GM19238 (cell line): Measurements from ENCODE around the gene SNHG17.
"Not testable (repeated sequence)": the region's sequence is repeated elsewhere in the genome, so short reads cannot be mapped to it uniquely, and the experiment has no call there.

ENCODE experiments used
- DNase-seq: peaks from one replicate; pipeline ENCODE4 v3.0.0; 2011; ENCODE audit warnings: low spot score; ENCODE audit not compliant: insufficient read length

Gene SNHG17

DNA sequence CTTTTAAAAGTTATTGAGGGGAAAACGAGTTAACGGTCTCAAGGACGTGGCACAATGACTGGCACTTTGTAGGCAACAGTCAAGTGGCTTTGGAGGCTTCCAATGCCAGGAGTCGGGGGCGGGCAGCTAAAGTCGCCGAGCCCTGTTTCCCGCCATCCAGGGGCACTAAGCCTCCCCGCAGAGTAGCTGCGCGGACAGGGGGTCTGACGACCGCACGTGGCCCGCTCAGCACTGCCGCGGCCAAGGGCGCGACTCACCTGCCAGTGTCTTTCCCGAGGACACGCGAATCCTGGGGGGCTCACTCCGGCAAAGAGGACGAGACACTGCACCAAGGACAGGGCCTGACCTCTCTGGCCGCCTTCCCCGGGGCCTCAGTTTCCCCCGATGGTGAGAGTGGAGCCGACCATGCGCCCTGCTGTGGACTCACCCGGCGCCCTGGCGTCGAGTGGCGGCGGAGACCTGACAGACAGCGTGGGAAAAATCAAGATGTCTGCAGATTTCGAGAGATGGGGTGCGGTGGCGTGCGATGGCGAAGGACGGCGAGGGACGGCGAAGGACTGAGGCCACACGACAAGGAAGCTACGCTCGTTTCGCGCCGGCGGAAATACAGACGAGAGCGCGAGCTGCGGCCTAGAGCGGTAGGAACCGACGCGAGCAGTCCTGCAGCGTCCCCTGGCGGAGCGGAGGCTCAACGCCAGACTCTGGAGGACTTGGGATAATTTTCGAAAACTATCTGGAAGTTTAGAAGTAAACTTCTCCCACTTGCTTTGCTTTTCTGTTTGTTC is at the start of gene SNHG17:
SNHG17 (minus strand) TSS at position 559 of the 785 bp plus-strand sequence.
- DNase-seq, result peak; percentile 75

- DNase-seq, result no peak
These were observed 44.5 kb upstream of the SNHG17 start for GRCh38 chr20:38479596-38479995.

DNA sequence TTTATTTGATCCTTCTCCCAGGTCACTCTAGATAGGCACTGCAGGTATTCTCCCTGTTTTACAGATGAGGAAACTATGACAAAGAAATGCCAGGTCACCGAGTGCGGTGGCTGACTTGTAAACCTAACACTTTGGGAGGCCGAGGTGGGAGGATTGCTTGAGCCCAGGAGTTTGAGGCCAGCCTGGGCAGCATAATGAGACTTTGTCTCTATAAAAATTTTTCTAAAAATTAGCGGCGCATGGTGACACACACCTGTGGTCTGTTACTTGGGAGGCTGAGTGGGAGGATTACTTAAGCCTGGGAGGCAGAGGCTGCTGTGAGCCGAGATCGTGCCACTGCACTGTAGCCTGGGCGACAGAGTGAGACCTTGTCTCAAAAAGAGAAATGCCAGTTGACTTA is 42.6 kb upstream of the SNHG17 start:
- DNase-seq, result no peak

- no peak for DNase-seq
These were observed 38.3 kb upstream of the SNHG17 start for GRCh38 chr20:38473367-38473795.

- peak; percentile 90 for DNase-seq
These were observed 37.6 kb upstream of the SNHG17 start, which contains the start of gene RALGAPB for GRCh38 chr20:38472513-38473366. TSS of gene RALGAPB (plus strand) at chr20:38472843. CDS start at chr20:38488433, 15,590 bp downstream.

- DNase-seq, result no peak
These were observed 36.9 kb upstream of the SNHG17 start for GRCh38 chr20:38471987-38472512.

GRCh38 chr20:38471245-38471644 is 36.1 kb upstream of the SNHG17 start:
- no peak for DNase-seq

DNA sequence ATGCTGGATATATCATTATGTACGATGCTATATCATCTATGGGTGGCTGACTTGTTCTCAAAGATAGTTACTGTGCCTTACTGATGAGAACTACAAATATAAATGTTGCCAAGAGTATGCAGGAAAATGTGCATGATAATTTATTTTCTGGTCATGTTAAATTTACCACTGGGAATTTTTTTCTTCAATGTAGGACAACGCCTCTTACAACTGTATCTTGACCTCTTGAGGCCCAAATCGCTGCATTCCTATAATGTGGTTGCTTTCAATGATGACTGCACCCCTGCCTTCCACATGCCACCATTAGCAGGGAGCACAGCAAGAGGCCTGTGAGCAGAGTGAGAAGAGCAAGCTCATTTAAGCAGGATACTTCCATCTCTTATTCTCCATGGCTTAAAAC is 31.9 kb upstream of the SNHG17 start:
- no peak for DNase-seq

DNA sequence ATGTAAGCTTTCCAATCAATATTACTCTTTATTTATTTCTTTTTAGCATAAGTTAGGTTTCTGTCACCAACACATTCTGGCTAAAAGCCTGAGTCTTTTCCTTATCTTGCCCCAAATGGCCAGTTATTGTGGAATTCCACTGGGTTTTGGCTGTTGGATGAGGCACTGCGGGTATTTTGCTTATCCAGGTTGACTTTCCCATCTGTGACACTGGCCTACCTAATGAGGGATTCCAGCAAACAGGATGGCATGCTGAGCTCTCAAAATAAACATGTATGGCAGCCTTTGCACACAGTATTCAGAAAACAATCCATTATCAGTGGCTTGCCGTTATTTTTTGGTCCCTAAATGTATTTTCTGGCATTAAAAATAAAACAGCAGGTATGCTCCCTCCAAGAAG is 31.0 kb upstream of the SNHG17 start:
- DNase-seq, result no peak

GRCh38 chr20:38461569-38461968 is 26.4 kb upstream of the SNHG17 start:
- DNase-seq, result not testable (repeated sequence)

- DNase-seq, result not testable (repeated sequence)
These were observed 26.0 kb upstream of the SNHG17 start for GRCh38 chr20:38461167-38461566.

DNA sequence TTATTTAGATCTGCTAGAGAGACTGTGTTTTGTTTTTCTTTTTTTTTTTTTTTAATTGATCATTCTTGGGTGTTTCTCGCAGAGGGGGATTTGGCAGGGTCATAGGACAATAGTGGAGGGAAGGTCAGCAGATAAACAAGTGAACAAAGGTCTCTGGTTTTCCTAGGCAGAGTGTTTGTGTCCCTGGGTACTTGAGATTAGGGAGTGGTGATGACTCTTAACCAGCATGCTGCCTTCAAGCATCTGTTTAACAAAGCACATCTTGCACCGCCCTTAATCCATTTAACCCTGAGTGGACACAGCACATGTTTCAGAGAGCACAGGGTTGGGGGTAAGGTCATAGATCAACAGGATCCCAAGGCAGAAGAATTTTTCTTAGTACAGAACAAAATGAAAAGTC is 25.5 kb upstream of the SNHG17 start:
- not testable (repeated sequence) for DNase-seq

GRCh38 chr20:38460040-38460623 is 25.0 kb upstream of the SNHG17 start:
- no peak for DNase-seq

DNA sequence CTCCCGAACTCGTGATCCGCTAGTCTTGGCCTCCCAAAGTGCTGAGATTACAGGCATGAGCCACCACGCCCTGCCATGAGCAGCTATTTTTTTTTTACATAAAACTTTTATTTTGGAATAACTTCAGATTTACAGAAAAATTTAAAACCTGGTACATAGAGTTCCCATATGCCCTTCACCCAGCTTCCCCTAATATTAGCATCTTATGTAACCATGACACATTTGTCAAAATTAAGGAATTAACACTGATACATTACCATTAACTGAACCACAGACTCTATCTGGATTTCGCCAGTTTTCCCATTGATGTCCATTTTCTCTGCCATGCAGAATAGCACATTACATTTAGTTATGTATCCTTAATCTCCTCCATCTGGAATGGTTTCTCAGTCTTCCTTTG is 23.2 kb upstream of the SNHG17 start:
- DNase-seq, result no peak

- no peak for DNase-seq
These were observed 19.7 kb upstream of the SNHG17 start for GRCh38 chr20:38454556-38455473.

DNA sequence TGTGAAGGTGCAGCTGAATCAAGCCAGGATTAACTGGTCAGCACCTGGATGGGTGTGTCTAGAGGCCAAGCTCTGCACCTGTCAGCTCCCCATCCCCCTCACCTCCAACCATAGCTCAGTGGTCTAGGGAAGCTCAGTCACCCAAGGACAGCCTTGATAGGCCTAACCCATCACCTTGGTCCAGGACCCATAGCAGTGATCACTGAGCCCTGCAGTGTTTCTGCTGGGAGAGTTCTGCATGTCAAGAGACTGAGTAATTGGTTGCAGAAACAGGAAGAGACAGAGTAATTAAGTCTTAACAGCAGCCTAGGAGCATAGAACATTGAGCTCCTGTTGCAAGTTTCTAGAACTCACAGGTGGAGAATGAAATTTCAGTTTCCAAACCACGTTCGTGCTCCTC is 18.8 kb upstream of the SNHG17 start:
- DNase-seq, result peak; percentile 11

DNA sequence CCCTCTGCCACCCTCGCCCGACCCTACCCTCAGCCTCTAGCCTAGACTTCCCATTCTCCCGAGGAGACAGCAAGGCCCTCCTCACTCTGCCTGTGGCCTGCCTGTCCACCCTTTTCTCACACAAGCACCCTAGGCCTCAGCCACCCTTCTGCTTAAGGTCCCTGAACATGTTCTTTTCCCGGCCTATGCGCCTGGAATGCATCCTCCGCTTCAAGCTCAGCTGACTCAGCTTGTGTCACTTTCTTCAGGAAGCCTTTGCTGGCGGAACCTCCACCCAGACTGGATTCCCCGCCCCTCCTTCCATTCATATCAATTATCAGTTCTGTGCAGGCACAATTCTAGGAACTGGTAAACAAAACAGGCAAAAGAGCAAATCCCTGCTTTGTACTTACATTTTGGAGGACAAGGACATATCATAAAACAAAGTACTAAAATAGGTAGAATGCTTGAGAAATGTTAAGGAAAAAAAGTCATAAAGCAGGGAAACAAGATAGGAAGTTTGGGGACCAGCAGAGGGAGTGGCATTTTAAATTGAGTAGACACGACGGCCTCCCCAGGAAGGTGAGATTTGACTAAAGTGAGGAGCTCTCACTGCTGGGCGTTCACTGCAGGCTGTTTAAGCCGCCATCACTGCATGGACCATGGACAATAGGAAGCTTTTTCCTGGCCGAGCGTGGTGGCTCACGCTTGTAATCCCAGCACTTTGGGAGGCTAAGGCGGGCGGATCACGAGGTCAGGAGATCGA is 17.9 kb upstream of the SNHG17 start:
- DNase-seq, result no peak

DNA sequence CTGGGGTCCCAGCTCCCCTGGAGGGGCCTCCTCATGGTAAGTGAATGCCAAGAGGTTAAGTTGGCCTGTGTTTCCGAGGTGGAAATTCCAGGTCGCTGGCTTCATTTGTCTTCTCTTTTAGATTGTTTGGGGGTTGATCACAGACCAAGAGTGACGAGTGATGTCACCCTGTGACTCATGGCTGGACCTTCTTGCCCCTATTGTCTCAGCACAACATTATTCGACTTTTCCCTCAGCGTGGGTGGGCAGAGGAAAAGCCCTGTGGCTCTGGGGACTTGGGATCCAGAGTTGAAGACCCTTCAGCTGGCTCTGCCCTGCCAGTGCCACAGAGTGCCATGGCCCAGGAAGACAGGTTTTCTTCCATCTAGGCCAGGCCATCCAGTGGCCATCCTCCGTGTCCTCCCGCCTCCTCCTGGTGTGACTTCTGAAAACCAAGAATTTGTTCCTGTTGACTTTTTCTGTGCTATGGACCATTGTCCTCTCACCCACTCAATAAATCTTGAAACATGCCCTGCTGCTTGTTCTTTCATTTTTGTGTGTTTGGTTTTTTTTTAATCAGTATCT is 15.4 kb upstream of the SNHG17 start:
- no peak for DNase-seq

GRCh38 chr20:38449046-38449445 is 13.9 kb upstream of the SNHG17 start:
- DNase-seq, result no peak
